Astrocyte (in vitro differentiated cells and primary cell): ENCODE results near the gene CACNG3. TPM values are rescaled to one million over a fixed set of nuclear protein-coding genes. Genes with fewer than 3 reads are reported as not detected.

Source experiments
- DNase-seq: peaks from one replicate; pipeline ENCODE4 v3.0.0-alpha.2; 2010; ENCODE audit warnings: low read depth
- FAIRE-seq: peaks from 2 replicates; lab custom pipeline; 2011; peaks lifted over from hg19 to GRCh38; lab: Jason Lieb, UNC
- H2AFZ ChIP-seq: 2 replicates; pipeline ENCODE4 v1.6.0; 2012; ENCODE audit warnings: low read depth, low read length, inconsistent platforms
- H3K27ac ChIP-seq: 2 replicates; pipeline ENCODE4 v1.5.1; 2011; ENCODE audit warnings: low read depth, low read length, inconsistent platforms
- H3K27me3 ChIP-seq: 2 replicates; pipeline ENCODE4 v1.6.0; 2011; ENCODE audit warnings: low read length, inconsistent platforms; ENCODE audit not compliant: insufficient read depth
- H3K36me3 ChIP-seq: 2 replicates; pipeline ENCODE4 v1.5.1; 2011; ENCODE audit warnings: low read length, inconsistent platforms; ENCODE audit not compliant: insufficient read depth
- H3K4me1 ChIP-seq: 2 replicates; pipeline ENCODE4 v1.5.1; 2011; ENCODE audit warnings: low read length, inconsistent platforms; ENCODE audit not compliant: insufficient read depth
- H3K4me2 ChIP-seq: 2 replicates; pipeline ENCODE4 v1.6.0; 2012; ENCODE audit warnings: low read length, inconsistent platforms
- H3K4me3 ChIP-seq: 2 replicates; pipeline ENCODE4 v1.5.1; 2011; ENCODE audit warnings: low read depth, mild to moderate bottlenecking, low read length, inconsistent platforms; ENCODE audit not compliant: insufficient read depth
- H3K79me2 ChIP-seq: 2 replicates; pipeline ENCODE4 v1.6.0; 2012; ENCODE audit warnings: mild to moderate bottlenecking, low read length, inconsistent platforms; ENCODE audit not compliant: insufficient read depth
- H3K9ac ChIP-seq: 2 replicates; pipeline ENCODE4 v1.6.0; 2012; ENCODE audit warnings: mild to moderate bottlenecking, low read length, inconsistent platforms
- H3K9me3 ChIP-seq: 2 replicates; pipeline ENCODE4 v1.5.1; 2012; ENCODE audit warnings: low read depth, mild to moderate bottlenecking, low read length, inconsistent platforms; ENCODE audit not compliant: insufficient read depth
- H4K20me1 ChIP-seq: 2 replicates; pipeline ENCODE4 v1.6.0; 2012; ENCODE audit warnings: low read length, inconsistent platforms; ENCODE audit not compliant: insufficient read depth
- H3K27ac Mint-ChIP-seq: one replicate; pipeline ENCODE4 v1.8.0; 2021; ENCODE audit warnings: mild to moderate bottlenecking, mixed read lengths; ENCODE audit not compliant: unreplicated experiment
- H3K27me3 Mint-ChIP-seq: one replicate; pipeline ENCODE4 v1.8.0; 2021; ENCODE audit warnings: low read depth, mixed read lengths; ENCODE audit not compliant: unreplicated experiment
- H3K36me3 Mint-ChIP-seq: one replicate; pipeline ENCODE4 v1.8.0; 2021; ENCODE audit warnings: low read depth, mixed read lengths; ENCODE audit not compliant: unreplicated experiment
- H3K4me1 Mint-ChIP-seq: one replicate; pipeline ENCODE4 v1.8.0; 2021; ENCODE audit warnings: low read depth, mixed read lengths; ENCODE audit not compliant: unreplicated experiment
- H3K4me3 Mint-ChIP-seq: one replicate; pipeline ENCODE4 v1.8.0; 2021; ENCODE audit warnings: mild to moderate bottlenecking, moderate library complexity, mixed read lengths; ENCODE audit not compliant: unreplicated experiment
- H3K9me3 Mint-ChIP-seq: one replicate; pipeline ENCODE4 v1.8.0; 2021; ENCODE audit warnings: mild to moderate bottlenecking, mixed read lengths; ENCODE audit not compliant: unreplicated experiment
- EZH2 ChIP-seq: IDR thresholded peaks from 2 replicates; pipeline ENCODE4 v1.6.1; 2012; ENCODE audit warnings: mild to moderate bottlenecking, low read length, inconsistent platforms; ENCODE audit not compliant: insufficient read depth
- total RNA-seq: library from RNA; stranded (reverse); gene quantifications from 2 replicates; pipeline ENCODE4 v1.2.1, GENCODE V29; 2021
- TF ChIP-seq, protein P1 (sequence below): IDR thresholded peaks from 2 replicates; pipeline ENCODE4 v1.5.1; 2011; ENCODE audit warnings: low read depth, mild to moderate bottlenecking, inconsistent platforms, low read length, moderate library complexity; ENCODE audit not compliant: insufficient read depth

Gene CACNG3
- total RNA-seq, 1 donor from 2014 or later, result not detected

DNA sequence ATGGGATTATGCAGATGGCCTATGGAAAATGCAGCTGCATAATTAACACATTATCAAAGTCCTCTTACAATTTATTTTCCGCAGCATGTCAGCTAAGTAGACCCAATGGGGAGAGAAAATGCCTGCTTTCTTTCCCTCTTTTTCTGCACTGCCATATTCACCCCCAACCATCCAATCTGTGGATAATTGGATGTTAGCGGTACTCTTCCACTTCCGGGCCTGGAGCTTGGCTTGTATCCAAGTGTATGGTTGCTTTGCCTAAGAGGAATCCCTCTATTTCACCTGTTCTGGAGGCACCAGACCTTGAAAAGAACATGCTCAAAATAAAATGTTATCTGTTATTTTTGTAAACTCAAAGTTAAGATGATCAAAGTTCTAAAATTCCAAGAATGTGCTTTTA lies 41.1 kb upstream of the CACNG3 start:
- H3K27me3 ChIP-seq, result no peaks in the 10 kb centered on the region
- no peak overlapping the region for H2AFZ ChIP-seq
- peaks cover 12% of the 10 kb centered on the region for H3K4me1 Mint-ChIP-seq
- no peak overlapping the region for H3K27ac Mint-ChIP-seq
- H3K9ac ChIP-seq, result no peak overlapping the region
- H3K4me3 Mint-ChIP-seq, result no peak overlapping the region
- H3K4me1 ChIP-seq, result no peaks in the 10 kb centered on the region
- H4K20me1 ChIP-seq, result no peaks in the 10 kb centered on the region
- peak overlapping the region; percentile 14 for H3K4me2 ChIP-seq
- H3K9me3 Mint-ChIP-seq, result peaks cover 3% of the 10 kb centered on the region
- H3K79me2 ChIP-seq, result no peaks in the 10 kb centered on the region
- no peaks in the 10 kb centered on the region for H3K9me3 ChIP-seq
- no peaks in the 10 kb centered on the region for H3K36me3 ChIP-seq
- DNase-seq (no peak), FAIRE-seq (no peak)
- H3K36me3 Mint-ChIP-seq, result no peaks in the 10 kb centered on the region
- no peak overlapping the region for H3K27ac ChIP-seq
- H3K27me3 Mint-ChIP-seq, result peaks cover 22% of the 10 kb centered on the region
- no peak overlapping the region for H3K4me3 ChIP-seq
- TF ChIP-seq, protein P1, sequence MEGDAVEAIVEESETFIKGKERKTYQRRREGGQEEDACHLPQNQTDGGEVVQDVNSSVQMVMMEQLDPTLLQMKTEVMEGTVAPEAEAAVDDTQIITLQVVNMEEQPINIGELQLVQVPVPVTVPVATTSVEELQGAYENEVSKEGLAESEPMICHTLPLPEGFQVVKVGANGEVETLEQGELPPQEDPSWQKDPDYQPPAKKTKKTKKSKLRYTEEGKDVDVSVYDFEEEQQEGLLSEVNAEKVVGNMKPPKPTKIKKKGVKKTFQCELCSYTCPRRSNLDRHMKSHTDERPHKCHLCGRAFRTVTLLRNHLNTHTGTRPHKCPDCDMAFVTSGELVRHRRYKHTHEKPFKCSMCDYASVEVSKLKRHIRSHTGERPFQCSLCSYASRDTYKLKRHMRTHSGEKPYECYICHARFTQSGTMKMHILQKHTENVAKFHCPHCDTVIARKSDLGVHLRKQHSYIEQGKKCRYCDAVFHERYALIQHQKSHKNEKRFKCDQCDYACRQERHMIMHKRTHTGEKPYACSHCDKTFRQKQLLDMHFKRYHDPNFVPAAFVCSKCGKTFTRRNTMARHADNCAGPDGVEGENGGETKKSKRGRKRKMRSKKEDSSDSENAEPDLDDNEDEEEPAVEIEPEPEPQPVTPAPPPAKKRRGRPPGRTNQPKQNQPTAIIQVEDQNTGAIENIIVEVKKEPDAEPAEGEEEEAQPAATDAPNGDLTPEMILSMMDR, result no peak
- TF ChIP-seq EZH2, result no peak

DNA sequence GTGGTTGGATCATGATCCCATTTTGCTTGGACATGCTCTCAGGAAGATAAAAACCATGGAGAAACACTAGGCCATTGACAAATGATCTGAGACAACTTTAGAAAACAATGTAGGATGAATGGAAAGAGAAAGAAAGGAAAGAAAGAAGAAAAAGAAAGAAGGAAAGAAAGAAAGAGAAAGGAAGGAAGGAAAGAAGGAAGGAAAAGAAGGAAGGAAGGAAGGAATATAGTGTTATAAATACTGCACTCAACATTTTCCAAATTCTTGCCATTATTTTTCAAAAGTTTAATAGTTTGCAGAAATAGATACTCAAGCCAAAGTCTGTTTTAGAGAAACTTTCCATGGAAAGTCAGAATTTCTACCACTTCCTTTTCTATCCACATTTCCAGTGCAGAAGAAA lies 39.2 kb upstream of the CACNG3 start:
- no peaks in the 10 kb centered on the region for H3K36me3 ChIP-seq
- H3K4me1 ChIP-seq, result no peaks in the 10 kb centered on the region
- H4K20me1 ChIP-seq, result no peaks in the 10 kb centered on the region
- H3K4me2 ChIP-seq, result no peak overlapping the region
- H3K9ac ChIP-seq, result no peak overlapping the region
- Mint-ChIP-seq H3K4me1 (peaks cover 14% of the 10 kb centered on the region), H3K27me3 (peaks cover 17% of the 10 kb centered on the region), H3K27ac (no peak overlapping the region), H3K4me3 (no peak overlapping the region), H3K36me3 (no peaks in the 10 kb centered on the region), H3K9me3 (peaks cover 3% of the 10 kb centered on the region)
- no peak overlapping the region for H3K27ac ChIP-seq
- H3K4me3 ChIP-seq, result no peak overlapping the region
- H3K79me2 ChIP-seq, result no peaks in the 10 kb centered on the region
- H2AFZ ChIP-seq, result no peak overlapping the region
- no peak for DNase-seq
- H3K9me3 ChIP-seq, result no peaks in the 10 kb centered on the region
- TF ChIP-seq, protein P1, result no peak
- no peak for TF ChIP-seq EZH2
- H3K27me3 ChIP-seq, result no peaks in the 10 kb centered on the region
- no peak for FAIRE-seq

DNA sequence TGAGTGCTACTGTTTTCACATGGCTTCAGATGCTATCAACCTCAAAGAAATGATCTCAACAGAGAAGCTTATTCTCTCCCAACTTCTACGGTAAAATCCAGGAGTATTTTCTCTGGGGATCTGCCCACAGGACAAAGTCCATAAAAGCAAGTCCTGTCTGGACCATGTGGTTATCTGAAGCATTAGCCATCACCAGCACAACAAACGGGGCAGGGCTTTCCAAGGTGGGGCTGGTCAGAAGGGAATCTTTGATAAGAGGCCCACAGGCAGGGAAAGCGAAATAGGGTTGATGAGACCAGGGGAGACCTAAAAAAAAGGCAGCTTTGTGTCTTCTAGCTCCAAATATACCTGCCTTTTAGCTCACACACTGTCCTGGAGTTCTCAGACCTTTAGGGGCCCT lies 38.7 kb upstream of the CACNG3 start:
- TF ChIP-seq EZH2, result no peak
- TF ChIP-seq, protein P1, result no peak
- Histone ChIP-seq H3K27ac (no peak overlapping the region), H3K79me2 (no peaks in the 10 kb centered on the region), H4K20me1 (no peaks in the 10 kb centered on the region), H3K27me3 (no peaks in the 10 kb centered on the region), H3K4me1 (no peaks in the 10 kb centered on the region), H3K9ac (no peak overlapping the region), H3K36me3 (no peaks in the 10 kb centered on the region), H2AFZ (no peak overlapping the region), H3K4me3 (no peak overlapping the region), H3K4me2 (no peak overlapping the region), H3K9me3 (no peaks in the 10 kb centered on the region)
- Mint-ChIP-seq H3K27me3 (peaks cover 16% of the 10 kb centered on the region), H3K9me3 (peaks cover 3% of the 10 kb centered on the region), H3K27ac (no peak overlapping the region), H3K4me3 (no peak overlapping the region), H3K36me3 (no peaks in the 10 kb centered on the region), H3K4me1 (peaks cover 14% of the 10 kb centered on the region)
- DNase-seq (no peak), FAIRE-seq (no peak)
